ENCODE results near the gene ZDHHC14. TPM values are rescaled to one million over a fixed set of nuclear protein-coding genes. Genes with fewer than 3 reads are reported as not detected.

Gene ZDHHC14
- polyA plus RNA-seq, 1 donor (not counting 4 experiments of a cell fraction or from before 2014, with no cell fraction given), result 6.4 TPM

GRCh38 chr6:157374889-157375443, 6.0 kb upstream of the ZDHHC14 start:
- H3K36me3 ChIP-seq (ENCODE audit: control insufficient read depth in 2 of 2, extremely low read depth in 1 of 2, insufficient read depth in 2 of 2, low read length in 2 of 2), result no peaks in the 10 kb centered on the region
- DNase-seq (ENCODE audit: low read depth, low spot score), result no peak
- FAIRE-seq, result no peak
- dilution Hi-C loops (cut with MboI; ENCODE audit: extremely low pct_ligation_motif_present, low sequenced_read_pairs), result no loop called here
- no peaks in the 10 kb centered on the region for H3K9me1 ChIP-seq (ENCODE audit: control insufficient read depth, extremely low read depth, insufficient read depth, low read length)
- H3K27ac ChIP-seq (ENCODE audit: control insufficient read depth, insufficient read depth, low read length), result no peak overlapping the region
- H2AFZ ChIP-seq (ENCODE audit: control insufficient read depth, low read length), result no peak overlapping the region
- no peaks in the 10 kb centered on the region for H3K9me3 ChIP-seq (ENCODE audit: control insufficient read depth, low read depth, low read length)
- H3K4me3 ChIP-seq (ENCODE audit: control insufficient read depth in 2 of 3, extremely low read depth in 1 of 3, insufficient read depth in 2 of 3, low read depth in 1 of 3, low read length in 3 of 3), result no peak overlapping the region
- no peak overlapping the region for H3K4me2 ChIP-seq (ENCODE audit: control insufficient read depth, extremely low read depth, insufficient read depth, low read depth, low read length)
- no peaks in the 10 kb centered on the region for H3K79me2 ChIP-seq (ENCODE audit: control insufficient read depth, insufficient read depth, low read length)
- peaks cover 4% of the 10 kb centered on the region for H3K4me1 ChIP-seq (ENCODE audit: control insufficient read depth, extremely low read depth, insufficient read depth, low read length)
- no peak overlapping the region for H3K9ac ChIP-seq (ENCODE audit: control insufficient read depth, extremely low read depth, insufficient read depth, low read length)
- TF ChIP-seq EZH2 (IDR thresholded peaks at IDR 0.05; ENCODE audit: low read length), result no peak
- TF ChIP-seq CTCF (optimal IDR thresholded peaks at IDR 0.05 in 1 of 3, IDR thresholded peaks at IDR 0.05 in 1 of 3, conservative IDR thresholded peaks at IDR 0.05 in 1 of 3; ENCODE audit: extremely low read depth in 1 of 3, insufficient read depth in 2 of 3, low read length in 3 of 3), result no peak
- H4K20me1 ChIP-seq (ENCODE audit: control insufficient read depth, extremely low read depth, insufficient read depth, low read length), result no peaks in the 10 kb centered on the region
- H3K27me3 ChIP-seq (ENCODE audit: control insufficient read depth, extremely low read depth, insufficient read depth, low read length), result no peaks in the 10 kb centered on the region

- no peak overlapping the region for H3K4me2 ChIP-seq (ENCODE audit: control insufficient read depth, extremely low read depth, insufficient read depth, low read depth, low read length)
- dilution Hi-C loops (cut with MboI; ENCODE audit: extremely low pct_ligation_motif_present, low sequenced_read_pairs), result no loop called here
- H4K20me1 ChIP-seq (ENCODE audit: control insufficient read depth, extremely low read depth, insufficient read depth, low read length), result no peaks in the 10 kb centered on the region
- H3K4me1 ChIP-seq (ENCODE audit: control insufficient read depth, extremely low read depth, insufficient read depth, low read length), result peaks cover 4% of the 10 kb centered on the region
- no peak overlapping the region for H3K9ac ChIP-seq (ENCODE audit: control insufficient read depth, extremely low read depth, insufficient read depth, low read length)
- DNase-seq (ENCODE audit: low read depth, low spot score) (no peak), FAIRE-seq (no peak)
- no peaks in the 10 kb centered on the region for H3K36me3 ChIP-seq (ENCODE audit: control insufficient read depth in 2 of 2, extremely low read depth in 1 of 2, insufficient read depth in 2 of 2, low read length in 2 of 2)
- no peak overlapping the region for H3K27ac ChIP-seq (ENCODE audit: control insufficient read depth, insufficient read depth, low read length)
- no peaks in the 10 kb centered on the region for H3K9me1 ChIP-seq (ENCODE audit: control insufficient read depth, extremely low read depth, insufficient read depth, low read length)
- no peaks in the 10 kb centered on the region for H3K27me3 ChIP-seq (ENCODE audit: control insufficient read depth, extremely low read depth, insufficient read depth, low read length)
- no peaks in the 10 kb centered on the region for H3K79me2 ChIP-seq (ENCODE audit: control insufficient read depth, insufficient read depth, low read length)
- H3K4me3 ChIP-seq (ENCODE audit: control insufficient read depth in 2 of 3, extremely low read depth in 1 of 3, insufficient read depth in 2 of 3, low read depth in 1 of 3, low read length in 3 of 3), result no peak overlapping the region
- TF ChIP-seq CTCF (optimal IDR thresholded peaks at IDR 0.05 in 1 of 3, IDR thresholded peaks at IDR 0.05 in 1 of 3, conservative IDR thresholded peaks at IDR 0.05 in 1 of 3; ENCODE audit: extremely low read depth in 1 of 3, insufficient read depth in 2 of 3, low read length in 3 of 3), result no peak
- no peak for TF ChIP-seq EZH2 (IDR thresholded peaks at IDR 0.05; ENCODE audit: low read length)
- H2AFZ ChIP-seq (ENCODE audit: control insufficient read depth, low read length), result no peak overlapping the region
- no peaks in the 10 kb centered on the region for H3K9me3 ChIP-seq (ENCODE audit: control insufficient read depth, low read depth, low read length)
Measured at GRCh38 chr6:157376241-157376640, 4.7 kb upstream of the ZDHHC14 start.
